ENCODE data around the gene LRSAM1.

The LRSAM1 gene

GRCh38 chr9:127467621-127468020 lies 16.3 kb downstream of the LRSAM1 start:
- H3K79me2 ChIP-seq (ENCODE audit: insufficient read depth, low read length): no peaks in the 10 kb centered on the region
- H4K20me1 ChIP-seq (ENCODE audit: insufficient read depth, low read length): no peaks in the 10 kb centered on the region
- H3K27ac ChIP-seq (ENCODE audit: low read length): no peak overlapping the region
- H3K9me3 ChIP-seq (ENCODE audit: insufficient read depth, low read length, severe bottlenecking): no peaks in the 10 kb centered on the region
- peaks cover 8% of the 10 kb centered on the region; the same call in 1 of the 2 replicates for H3K36me3 ChIP-seq (ENCODE audit: insufficient read depth, low read length)
- H3K4me1 ChIP-seq (ENCODE audit: insufficient read depth, low read length): no peaks in the 10 kb centered on the region
- H3K4me3 ChIP-seq (ENCODE audit: low read depth in 1 of 2, low read length in 2 of 2): no peak overlapping the region
- no peak overlapping the region for H3K9ac ChIP-seq (ENCODE audit: low read depth, low read length)
- ATAC-seq (ENCODE audit: insufficient read depth, low read depth) (no peak), DNase-seq (no peak)
- TF ChIP-seq CTCF (IDR thresholded peaks at IDR 0.05; ENCODE audit: borderline replicate concordance, extremely low read depth, low read length, poor library complexity, severe bottlenecking): no peak
- TF ChIP-seq EZH2 (IDR thresholded peaks at IDR 0.05; ENCODE audit: borderline replicate concordance, low read depth, low read length, severe bottlenecking): no peak
- H3K27me3 ChIP-seq (ENCODE audit: insufficient read depth, low read length, poor library complexity): no peaks in the 10 kb centered on the region
- H2AFZ ChIP-seq (ENCODE audit: low read depth, low read length): no peak overlapping the region
- no peak overlapping the region for H3K4me2 ChIP-seq (ENCODE audit: insufficient read depth, low read length)

- no peak overlapping the region for H3K4me3 ChIP-seq (ENCODE audit: low read depth in 1 of 2, low read length in 2 of 2)
- no peaks in the 10 kb centered on the region for H3K79me2 ChIP-seq (ENCODE audit: insufficient read depth, low read length)
- no peaks in the 10 kb centered on the region for H3K4me1 ChIP-seq (ENCODE audit: insufficient read depth, low read length)
- H3K27ac ChIP-seq (ENCODE audit: low read length): no peak overlapping the region
- H3K4me2 ChIP-seq (ENCODE audit: insufficient read depth, low read length): no peak overlapping the region
- TF ChIP-seq CTCF (IDR thresholded peaks at IDR 0.05; ENCODE audit: borderline replicate concordance, extremely low read depth, low read length, poor library complexity, severe bottlenecking): no peak
- no peak for TF ChIP-seq EZH2 (IDR thresholded peaks at IDR 0.05; ENCODE audit: borderline replicate concordance, low read depth, low read length, severe bottlenecking)
- no peak overlapping the region for H2AFZ ChIP-seq (ENCODE audit: low read depth, low read length)
- H3K36me3 ChIP-seq (ENCODE audit: insufficient read depth, low read length): peaks cover 8% of the 10 kb centered on the region; the same call in 1 of the 2 replicates
- no peak overlapping the region for H3K9ac ChIP-seq (ENCODE audit: low read depth, low read length)
- H3K9me3 ChIP-seq (ENCODE audit: insufficient read depth, low read length, severe bottlenecking): no peaks in the 10 kb centered on the region
- DNase-seq (no peak), ATAC-seq (ENCODE audit: insufficient read depth, low read depth) (no peak)
- no peaks in the 10 kb centered on the region for H4K20me1 ChIP-seq (ENCODE audit: insufficient read depth, low read length)
- H3K27me3 ChIP-seq (ENCODE audit: insufficient read depth, low read length, poor library complexity): no peaks in the 10 kb centered on the region
Observed at GRCh38 chr9:127470662-127471061, 19.4 kb downstream of the LRSAM1 start.

GRCh38 chr9:127473501-127473900 lies 22.2 kb downstream of the LRSAM1 start:
- no peak for ATAC-seq (ENCODE audit: insufficient read depth, low read depth)
- DNase-seq: no peak

More at GRCh38 chr9:127473501-127473900, 22.2 kb downstream of the LRSAM1 start:
- Histone ChIP-seq H3K9ac (ENCODE audit: low read depth, low read length) (no peak overlapping the region), H3K9me3 (ENCODE audit: insufficient read depth, low read length, severe bottlenecking) (no peaks in the 10 kb centered on the region), H3K36me3 (ENCODE audit: insufficient read depth, low read length) (peaks cover 8% of the 10 kb centered on the region), H3K4me2 (ENCODE audit: insufficient read depth, low read length) (no peak overlapping the region), H3K4me1 (ENCODE audit: insufficient read depth, low read length) (no peaks in the 10 kb centered on the region), H3K79me2 (ENCODE audit: insufficient read depth, low read length) (no peaks in the 10 kb centered on the region), H3K27me3 (ENCODE audit: insufficient read depth, low read length, poor library complexity) (no peaks in the 10 kb centered on the region), H3K27ac (ENCODE audit: low read length) (no peak overlapping the region), H3K4me3 (ENCODE audit: low read depth in 1 of 2, low read length in 2 of 2) (no peak overlapping the region), H4K20me1 (ENCODE audit: insufficient read depth, low read length) (no peaks in the 10 kb centered on the region), H2AFZ (ENCODE audit: low read depth, low read length) (no peak overlapping the region)
- TF ChIP-seq EZH2 (IDR thresholded peaks at IDR 0.05; ENCODE audit: borderline replicate concordance, low read depth, low read length, severe bottlenecking) (no peak), CTCF (IDR thresholded peaks at IDR 0.05; ENCODE audit: borderline replicate concordance, extremely low read depth, low read length, poor library complexity, severe bottlenecking) (no peak)

All from DND-41 (cell line).